Activated CD4-positive, alpha-beta memory T cell treated with anti-CD3 and anti-CD28 coated beads for 36 hours (primary cell): Measurements from ENCODE around the gene PDE2A. TPM values are rescaled to one million over a fixed set of nuclear protein-coding genes. Genes with fewer than 3 reads are reported as not detected.

ENCODE experiments used
- CTCF ChIA-PET: fragments of 350-600 bp; sonication (Branson Sonifier 250); formaldehyde crosslinking; loops from one replicate; lab custom pipeline; 2021; ENCODE audit warnings: antibody characterized with exemption, inconsistent platforms; lab: Charles Lee
- POLR2A ChIA-PET: fragments of 350-600 bp; sonication (Branson Sonifier 250); formaldehyde crosslinking; loops from one replicate; lab custom pipeline; 2021; ENCODE audit warnings: antibody characterized with exemption; lab: Charles Lee
- DNase-seq: peaks from one replicate; pipeline ENCODE4 v3.0.0-alpha.2; 2020
- H3K27ac Mint-ChIP-seq: one replicate; pipeline ENCODE4 v1.8.0; 2021; ENCODE audit warnings: mixed read lengths
- H3K27me3 Mint-ChIP-seq: one replicate; pipeline ENCODE4 v1.8.0; 2021; ENCODE audit warnings: mixed read lengths
- H3K36me3 Mint-ChIP-seq: one replicate; pipeline ENCODE4 v1.8.0; 2021; ENCODE audit warnings: mixed read lengths
- H3K4me1 Mint-ChIP-seq: one replicate; pipeline ENCODE4 v1.8.0; 2021; ENCODE audit warnings: low read depth, mixed read lengths
- H3K4me3 Mint-ChIP-seq: one replicate; pipeline ENCODE4 v1.8.0; 2021; ENCODE audit warnings: mild to moderate bottlenecking, mixed read lengths
- H3K9me3 Mint-ChIP-seq: one replicate; pipeline ENCODE4 v1.8.0; 2021; ENCODE audit warnings: mixed read lengths
- intact Hi-C: fragments of 100-400 bp; cut with micrococcal nuclease; formaldehyde crosslinking; loops from one replicate; pipeline ENCODE4 v1.15.1; 2023
- total RNA-seq, 2 experiments: library from RNA; stranded (reverse); gene quantifications; one replicate each; pipeline ENCODE4 v1.2.3, GENCODE V29; 2021

PDE2A gene
- total RNA-seq, 2 experiments from 2014 or later = 0.29 to 0.97 TPM

GRCh38 chr11:72641522-72642042, 32.6 kb downstream of the PDE2A start:
- POLR2A ChIA-PET = interaction anchor here (1.2 kb wide), 1 partner anchor 55 kb away, joined by 4 read pairs; no protein-coding TSS in a partner anchor
- Mint-ChIP-seq H3K4me3 (peak overlapping the region; percentile 45), H3K9me3 (no peaks in the 10 kb centered on the region), H3K27me3 (peaks cover 8% of the 10 kb centered on the region), H3K36me3 (no peaks in the 10 kb centered on the region), H3K27ac (no peak overlapping the region), H3K4me1 (peaks cover 2% of the 10 kb centered on the region)
- DNase-seq = no peak
- intact Hi-C loops = loop anchor here (2.0 kb wide), 1 partner anchor 159 kb away; no protein-coding TSS in a partner anchor
- CTCF ChIA-PET = interaction anchor here (0.6 to 8.8 kb wide), 7 partner anchors 26 to 170 kb away, joined by 3 to 98 read pairs (median 4); no protein-coding TSS in a partner anchor

- POLR2A ChIA-PET = no interaction called here
- Mint-ChIP-seq H3K27ac (no peak overlapping the region), H3K9me3 (no peaks in the 10 kb centered on the region), H3K36me3 (no peaks in the 10 kb centered on the region), H3K4me3 (no peak overlapping the region), H3K4me1 (peaks cover 2% of the 10 kb centered on the region), H3K27me3 (peaks cover 8% of the 10 kb centered on the region)
- CTCF ChIA-PET = interaction anchor here (1.1 to 1.9 kb wide), 2 partner anchors 50 to 52 kb away, joined by 3 to 6 read pairs; no protein-coding TSS in a partner anchor
- intact Hi-C loops = no loop called here
- DNase-seq = no peak
Measured at GRCh38 chr11:72639502-72640375, 34.5 kb downstream of the PDE2A start.

- ChIA-PET CTCF (interaction anchor here (0.7 to 1.6 kb wide), 6 partner anchors 29 to 166 kb away, joined by 3 to 6 read pairs (median 3); no protein-coding TSS in a partner anchor), POLR2A (no interaction called here)
- no peak for DNase-seq
- Mint-ChIP-seq H3K27ac (no peak overlapping the region), H3K9me3 (no peaks in the 10 kb centered on the region), H3K36me3 (no peaks in the 10 kb centered on the region), H3K4me3 (no peak overlapping the region), H3K27me3 (peaks cover 8% of the 10 kb centered on the region), H3K4me1 (peaks cover 2% of the 10 kb centered on the region)
- intact Hi-C loops = no loop called here
Measured at GRCh38 chr11:72637926-72638325, 36.3 kb downstream of the PDE2A start.

DNA sequence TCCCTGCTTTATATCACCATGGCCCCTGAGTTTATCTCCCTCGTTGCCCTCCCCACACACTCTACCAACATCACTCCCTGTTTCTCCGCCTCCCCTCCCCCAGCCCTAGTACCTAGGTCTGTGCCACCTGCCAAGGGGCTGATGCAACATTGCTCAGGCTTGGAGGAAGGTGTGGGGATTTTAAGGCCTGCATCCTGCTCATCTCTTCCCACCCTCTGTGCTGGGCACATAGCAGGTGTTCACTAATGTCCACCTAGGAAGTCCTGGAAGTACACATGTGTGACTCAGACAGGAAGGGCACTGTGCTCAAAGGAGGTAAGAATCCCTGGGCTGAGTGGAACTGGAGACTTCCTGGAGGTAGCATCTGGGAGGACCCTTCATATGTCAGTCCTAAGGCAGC, 37.0 kb downstream of the PDE2A start:
- Mint-ChIP-seq H3K9me3 (no peaks in the 10 kb centered on the region), H3K4me1 (peaks cover 2% of the 10 kb centered on the region), H3K27me3 (peaks cover 8% of the 10 kb centered on the region), H3K4me3 (no peak overlapping the region), H3K36me3 (no peaks in the 10 kb centered on the region), H3K27ac (no peak overlapping the region)
- DNase-seq = no peak
- ChIA-PET CTCF (interaction anchor here (0.8 to 1.6 kb wide), 2 partner anchors 47 to 49 kb away, joined by 3 to 6 read pairs; no protein-coding TSS in a partner anchor), POLR2A (no interaction called here)
- intact Hi-C loops = no loop called here

- peaks cover 8% of the 10 kb centered on the region for H3K27me3 Mint-ChIP-seq
- no peak for DNase-seq
- POLR2A ChIA-PET = no interaction called here
- H3K4me1 Mint-ChIP-seq = no peaks in the 10 kb centered on the region
- no peak overlapping the region for H3K27ac Mint-ChIP-seq
- no peaks in the 10 kb centered on the region for H3K36me3 Mint-ChIP-seq
- no peaks in the 10 kb centered on the region for H3K9me3 Mint-ChIP-seq
- CTCF ChIA-PET = interaction anchor here (0.9 to 1.2 kb wide), 3 partner anchors 8 to 165 kb away, joined by 4 read pairs; no protein-coding TSS in a partner anchor
- no peak overlapping the region for H3K4me3 Mint-ChIP-seq
- intact Hi-C loops = no loop called here
Measured at GRCh38 chr11:72636376-72636775, 37.8 kb downstream of the PDE2A start.

DNA sequence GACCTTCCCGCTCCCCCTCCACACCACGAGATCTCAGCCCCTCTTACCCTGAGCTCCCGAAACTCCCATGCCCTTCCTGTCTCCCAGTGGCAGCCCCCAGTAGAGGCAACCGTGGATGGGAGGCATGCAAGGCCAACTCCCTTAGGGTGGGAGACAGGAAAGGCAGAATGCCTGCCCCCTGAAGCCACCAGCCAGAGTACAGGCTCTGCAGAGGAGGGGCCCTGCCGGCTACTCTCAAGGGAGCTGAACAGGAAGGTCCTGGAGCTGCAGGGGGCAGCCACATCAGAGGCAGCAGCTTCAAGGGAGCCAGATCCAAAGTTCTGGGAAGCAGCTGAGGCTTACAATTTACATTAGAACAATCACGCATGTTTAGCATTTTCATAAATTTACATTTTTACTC, 38.3 kb downstream of the PDE2A start:
- Mint-ChIP-seq H3K36me3 (no peaks in the 10 kb centered on the region), H3K27ac (no peak overlapping the region), H3K4me3 (no peak overlapping the region), H3K27me3 (peaks cover 8% of the 10 kb centered on the region), H3K9me3 (no peaks in the 10 kb centered on the region), H3K4me1 (no peaks in the 10 kb centered on the region)
- CTCF ChIA-PET = interaction anchor here (0.8 to 2.2 kb wide), 5 partner anchors 9 to 165 kb away, joined by 3 to 5 read pairs (median 4); no protein-coding TSS in a partner anchor
- POLR2A ChIA-PET = no interaction called here
- intact Hi-C loops = no loop called here
- DNase-seq = no peak

- no peak overlapping the region for H3K4me3 Mint-ChIP-seq
- no peak overlapping the region for H3K27ac Mint-ChIP-seq
- no peaks in the 10 kb centered on the region for H3K4me1 Mint-ChIP-seq
- POLR2A ChIA-PET = no interaction called here
- CTCF ChIA-PET = interaction anchor here (0.8 to 2.2 kb wide), 5 partner anchors 45 to 164 kb away, joined by 3 to 5 read pairs (median 4); no protein-coding TSS in a partner anchor
- peaks cover 8% of the 10 kb centered on the region for H3K27me3 Mint-ChIP-seq
- H3K36me3 Mint-ChIP-seq = no peaks in the 10 kb centered on the region
- no peaks in the 10 kb centered on the region for H3K9me3 Mint-ChIP-seq
- DNase-seq = no peak
- intact Hi-C loops = no loop called here
Measured at GRCh38 chr11:72635309-72635915, 38.8 kb downstream of the PDE2A start.

DNA sequence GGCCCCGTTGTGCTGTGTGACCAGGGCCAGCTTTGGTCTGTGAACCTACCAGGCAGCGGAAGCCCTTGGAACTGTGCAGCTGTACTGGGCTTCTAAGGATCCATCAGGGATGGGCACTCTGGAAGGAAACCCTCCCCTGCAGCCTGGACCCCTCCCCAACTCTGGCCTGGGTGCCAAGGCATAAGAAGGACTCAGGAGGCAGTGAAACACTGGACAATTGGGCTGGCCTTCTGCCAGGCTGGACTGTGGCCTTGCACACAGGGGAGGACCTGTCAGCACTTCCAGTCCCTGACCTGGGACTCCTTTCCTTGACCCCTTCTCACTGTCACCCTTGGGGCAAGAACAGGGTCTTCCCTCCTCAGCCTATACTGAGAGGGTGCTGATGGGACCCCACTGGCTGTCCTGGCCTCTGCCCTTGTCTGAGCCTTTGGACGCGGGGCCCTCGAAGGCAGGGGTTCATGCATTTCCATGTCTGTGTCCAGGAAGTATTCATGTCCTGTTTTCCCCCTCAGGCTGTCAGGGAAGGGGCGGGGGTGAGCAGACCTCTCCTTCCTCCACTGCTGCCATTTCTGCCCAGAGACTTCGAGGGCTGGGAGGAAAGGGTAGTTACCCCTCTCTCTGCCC, 39.6 kb downstream of the PDE2A start:
- H3K27me3 Mint-ChIP-seq = peaks cover 8% of the 10 kb centered on the region
- H3K36me3 Mint-ChIP-seq = no peaks in the 10 kb centered on the region
- ChIA-PET CTCF (interaction anchor here (1.0 to 2.2 kb wide), 3 partner anchors 46 to 163 kb away, joined by 3 to 5 read pairs (median 4); no protein-coding TSS in a partner anchor), POLR2A (no interaction called here)
- intact Hi-C loops = no loop called here
- H3K9me3 Mint-ChIP-seq = no peaks in the 10 kb centered on the region
- no peak for DNase-seq
- no peaks in the 10 kb centered on the region for H3K4me1 Mint-ChIP-seq
- H3K4me3 Mint-ChIP-seq = no peak overlapping the region
- H3K27ac Mint-ChIP-seq = no peak overlapping the region

GRCh38 chr11:72634016-72634415, 40.2 kb downstream of the PDE2A start:
- H3K4me1 Mint-ChIP-seq = no peaks in the 10 kb centered on the region
- DNase-seq = no peak
- CTCF ChIA-PET = interaction anchor here (2.2 kb wide), 1 partner anchor 50 kb away, joined by 5 read pairs; no protein-coding TSS in a partner anchor
- no peak overlapping the region for H3K27ac Mint-ChIP-seq
- intact Hi-C loops = no loop called here
- POLR2A ChIA-PET = no interaction called here
- no peak overlapping the region for H3K4me3 Mint-ChIP-seq
- no peaks in the 10 kb centered on the region for H3K36me3 Mint-ChIP-seq
- peaks cover 8% of the 10 kb centered on the region for H3K27me3 Mint-ChIP-seq
- no peaks in the 10 kb centered on the region for H3K9me3 Mint-ChIP-seq

- DNase-seq = no peak
- no peak overlapping the region for H3K4me3 Mint-ChIP-seq
- no peaks in the 10 kb centered on the region for H3K36me3 Mint-ChIP-seq
- CTCF ChIA-PET = interaction anchor here (1.3 kb wide), 1 partner anchor 162 kb away, joined by 4 read pairs; no protein-coding TSS in a partner anchor
- POLR2A ChIA-PET = no interaction called here
- no peak overlapping the region for H3K27ac Mint-ChIP-seq
- H3K4me1 Mint-ChIP-seq = no peaks in the 10 kb centered on the region
- H3K27me3 Mint-ChIP-seq = peaks cover 6% of the 10 kb centered on the region
- H3K9me3 Mint-ChIP-seq = no peaks in the 10 kb centered on the region
- intact Hi-C loops = no loop called here
Measured at GRCh38 chr11:72633068-72633467, 41.2 kb downstream of the PDE2A start.
